Measurements from ENCODE around the gene C16orf74. TPM values are rescaled to one million over a fixed set of nuclear protein-coding genes. Genes with fewer than 3 reads are reported as not detected.

The C16orf74 gene
- total RNA-seq, 1 donor from 2014 or later, result 0.64 TPM

GRCh38 chr16:85755929-85756768 is 5.3 kb upstream of the C16orf74 start:
- Mint-ChIP-seq H3K9me3 (ENCODE audit: unreplicated experiment) (no peaks in the 10 kb centered on the region), H3K27ac (ENCODE audit: unreplicated experiment) (no peak overlapping the region), H3K36me3 (ENCODE audit: low read depth, unreplicated experiment) (no peaks in the 10 kb centered on the region), H3K27me3 (ENCODE audit: unreplicated experiment) (peaks cover 8% of the 10 kb centered on the region), H3K4me3 (ENCODE audit: unreplicated experiment) (no peak overlapping the region), H3K4me1 (ENCODE audit: unreplicated experiment) (peaks cover 17% of the 10 kb centered on the region)
- DNase-seq (ENCODE audit: low spot score), result no peak
- TF ChIP-seq, protein P1, sequence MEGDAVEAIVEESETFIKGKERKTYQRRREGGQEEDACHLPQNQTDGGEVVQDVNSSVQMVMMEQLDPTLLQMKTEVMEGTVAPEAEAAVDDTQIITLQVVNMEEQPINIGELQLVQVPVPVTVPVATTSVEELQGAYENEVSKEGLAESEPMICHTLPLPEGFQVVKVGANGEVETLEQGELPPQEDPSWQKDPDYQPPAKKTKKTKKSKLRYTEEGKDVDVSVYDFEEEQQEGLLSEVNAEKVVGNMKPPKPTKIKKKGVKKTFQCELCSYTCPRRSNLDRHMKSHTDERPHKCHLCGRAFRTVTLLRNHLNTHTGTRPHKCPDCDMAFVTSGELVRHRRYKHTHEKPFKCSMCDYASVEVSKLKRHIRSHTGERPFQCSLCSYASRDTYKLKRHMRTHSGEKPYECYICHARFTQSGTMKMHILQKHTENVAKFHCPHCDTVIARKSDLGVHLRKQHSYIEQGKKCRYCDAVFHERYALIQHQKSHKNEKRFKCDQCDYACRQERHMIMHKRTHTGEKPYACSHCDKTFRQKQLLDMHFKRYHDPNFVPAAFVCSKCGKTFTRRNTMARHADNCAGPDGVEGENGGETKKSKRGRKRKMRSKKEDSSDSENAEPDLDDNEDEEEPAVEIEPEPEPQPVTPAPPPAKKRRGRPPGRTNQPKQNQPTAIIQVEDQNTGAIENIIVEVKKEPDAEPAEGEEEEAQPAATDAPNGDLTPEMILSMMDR (IDR thresholded peaks at IDR 0.05; ENCODE audit: unreplicated experiment), result no peak

- TF ChIP-seq, protein P1 (IDR thresholded peaks at IDR 0.05; ENCODE audit: unreplicated experiment), result no peak
- no peaks in the 10 kb centered on the region for H3K36me3 Mint-ChIP-seq (ENCODE audit: low read depth, unreplicated experiment)
- H3K27me3 Mint-ChIP-seq (ENCODE audit: unreplicated experiment), result peaks cover 9% of the 10 kb centered on the region
- H3K4me1 Mint-ChIP-seq (ENCODE audit: unreplicated experiment), result peaks cover 21% of the 10 kb centered on the region
- H3K4me3 Mint-ChIP-seq (ENCODE audit: unreplicated experiment), result no peak overlapping the region
- no peak overlapping the region for H3K27ac Mint-ChIP-seq (ENCODE audit: unreplicated experiment)
- no peaks in the 10 kb centered on the region for H3K9me3 Mint-ChIP-seq (ENCODE audit: unreplicated experiment)
- DNase-seq (ENCODE audit: low spot score), result no peak
Measured at GRCh38 chr16:85754413-85754812, 3.5 kb upstream of the C16orf74 start.

DNA sequence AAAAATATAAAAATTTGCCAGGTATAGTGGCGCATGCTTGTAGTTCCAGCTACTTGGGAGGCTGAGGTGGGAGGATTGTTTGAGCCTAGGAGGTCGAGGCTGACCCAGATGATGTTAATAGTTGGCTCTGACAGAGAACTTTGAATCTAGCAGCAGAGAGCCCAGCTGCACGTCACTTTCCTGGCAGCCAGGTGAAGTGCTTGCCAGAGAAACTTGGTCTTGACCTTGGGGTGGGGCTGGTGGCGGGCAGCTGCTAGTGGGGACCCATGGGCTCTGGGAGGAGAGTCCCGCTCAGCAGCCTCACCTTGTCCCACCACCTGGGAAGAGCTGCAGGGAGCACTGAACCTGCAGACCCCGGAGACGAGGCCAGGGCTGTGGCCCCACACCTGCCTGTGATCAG is 3.1 kb upstream of the C16orf74 start:
- Mint-ChIP-seq H3K9me3 (ENCODE audit: unreplicated experiment) (no peaks in the 10 kb centered on the region), H3K4me3 (ENCODE audit: unreplicated experiment) (no peak overlapping the region), H3K27me3 (ENCODE audit: unreplicated experiment) (peaks cover 9% of the 10 kb centered on the region), H3K27ac (ENCODE audit: unreplicated experiment) (no peak overlapping the region), H3K4me1 (ENCODE audit: unreplicated experiment) (peaks cover 19% of the 10 kb centered on the region), H3K36me3 (ENCODE audit: low read depth, unreplicated experiment) (no peaks in the 10 kb centered on the region)
- TF ChIP-seq, protein P1 (IDR thresholded peaks at IDR 0.05; ENCODE audit: unreplicated experiment), result no peak
- DNase-seq (ENCODE audit: low spot score), result no peak

DNA sequence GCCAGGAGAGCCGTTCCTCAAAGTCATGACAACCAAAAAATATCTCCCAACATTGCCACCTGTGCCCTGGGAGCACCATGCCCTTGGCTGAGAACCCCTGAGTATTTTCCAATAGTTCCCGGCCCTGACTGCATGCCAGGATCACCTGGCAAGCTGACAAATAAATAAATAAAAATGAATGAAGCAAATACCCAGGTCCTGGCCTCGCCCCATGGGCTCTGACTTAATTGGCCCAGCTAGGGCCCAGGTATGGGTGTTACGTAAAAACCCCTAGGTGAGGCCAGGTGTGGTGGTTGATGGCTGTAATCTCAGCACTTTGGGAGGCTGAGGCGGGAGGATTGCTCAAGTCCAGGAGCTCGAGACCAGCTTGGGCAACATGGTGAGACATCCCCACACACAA is 2.7 kb upstream of the C16orf74 start:
- H3K36me3 Mint-ChIP-seq (ENCODE audit: low read depth, unreplicated experiment), result peaks cover 1% of the 10 kb centered on the region
- no peak overlapping the region for H3K27ac Mint-ChIP-seq (ENCODE audit: unreplicated experiment)
- H3K4me3 Mint-ChIP-seq (ENCODE audit: unreplicated experiment), result no peak overlapping the region
- peaks cover 16% of the 10 kb centered on the region for H3K4me1 Mint-ChIP-seq (ENCODE audit: unreplicated experiment)
- H3K27me3 Mint-ChIP-seq (ENCODE audit: unreplicated experiment), result peaks cover 9% of the 10 kb centered on the region
- DNase-seq (ENCODE audit: low spot score), result no peak
- no peaks in the 10 kb centered on the region for H3K9me3 Mint-ChIP-seq (ENCODE audit: unreplicated experiment)
- TF ChIP-seq, protein P1 (IDR thresholded peaks at IDR 0.05; ENCODE audit: unreplicated experiment), result no peak

Data from endothelial cell (in vitro differentiated cells).